ENCODE measurements around the gene ZBTB8B.

- TF ChIP-seq POLR2A (IDR thresholded peaks at IDR 0.05) (no peak), CTCF (IDR thresholded peaks at IDR 0.05) (no peak)
Observed at GRCh38 chr1:32494711-32495337, 30.0 kb downstream of the ZBTB8B start.

All from uterus (tissue), 2 donors.